Tibial nerve (tissue), 3 donors: ENCODE results near the gene IFNA7.
"Not testable (repeated sequence)": the region's sequence is repeated elsewhere in the genome, so short reads cannot be mapped to it uniquely, and the experiment has no call there.

Experiments used
- POLR2A ChIP-seq, 2 donors: fragments of 450-650 bp; IDR thresholded peaks; one replicate each; pipeline ENCODE4 v1.6.1; 2017; ENCODE audit warnings: antibody characterized with exemption in 2 of 2, mild to moderate bottlenecking in 2 of 2, moderate library complexity in 2 of 2
- TF ChIP-seq, protein P1 (sequence below), 5 experiments: fragments of 200-600 bp in 3 of 5; fragments of 450-650 bp in 2 of 5; sonication (generic) in 3 of 5; IDR thresholded peaks; one replicate each; pipeline ENCODE4 v1.5.1; 2016 to 2019; ENCODE audit warnings: antibody characterized with exemption in 5 of 5, mild to moderate bottlenecking in 3 of 5, moderate library complexity in 2 of 5

- TF ChIP-seq, protein P1, sequence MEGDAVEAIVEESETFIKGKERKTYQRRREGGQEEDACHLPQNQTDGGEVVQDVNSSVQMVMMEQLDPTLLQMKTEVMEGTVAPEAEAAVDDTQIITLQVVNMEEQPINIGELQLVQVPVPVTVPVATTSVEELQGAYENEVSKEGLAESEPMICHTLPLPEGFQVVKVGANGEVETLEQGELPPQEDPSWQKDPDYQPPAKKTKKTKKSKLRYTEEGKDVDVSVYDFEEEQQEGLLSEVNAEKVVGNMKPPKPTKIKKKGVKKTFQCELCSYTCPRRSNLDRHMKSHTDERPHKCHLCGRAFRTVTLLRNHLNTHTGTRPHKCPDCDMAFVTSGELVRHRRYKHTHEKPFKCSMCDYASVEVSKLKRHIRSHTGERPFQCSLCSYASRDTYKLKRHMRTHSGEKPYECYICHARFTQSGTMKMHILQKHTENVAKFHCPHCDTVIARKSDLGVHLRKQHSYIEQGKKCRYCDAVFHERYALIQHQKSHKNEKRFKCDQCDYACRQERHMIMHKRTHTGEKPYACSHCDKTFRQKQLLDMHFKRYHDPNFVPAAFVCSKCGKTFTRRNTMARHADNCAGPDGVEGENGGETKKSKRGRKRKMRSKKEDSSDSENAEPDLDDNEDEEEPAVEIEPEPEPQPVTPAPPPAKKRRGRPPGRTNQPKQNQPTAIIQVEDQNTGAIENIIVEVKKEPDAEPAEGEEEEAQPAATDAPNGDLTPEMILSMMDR (IDR thresholded peaks at IDR 0.05), result not testable (repeated sequence)
- not testable (repeated sequence) for TF ChIP-seq POLR2A (IDR thresholded peaks at IDR 0.05)
These were observed at the start of gene IFNA7 for GRCh38 chr9:21202105-21202504.
